ENCODE data around the gene GLRX. TPM values are rescaled to one million over a fixed set of nuclear protein-coding genes. Genes with fewer than 3 reads are reported as not detected.

The GLRX gene
- total and polyA plus RNA-seq, 2 of the 13 experiments (the other 11 are each of a cell fraction or from before 2014, with no cell fraction given), result 63.8 to 499 TPM

DNA sequence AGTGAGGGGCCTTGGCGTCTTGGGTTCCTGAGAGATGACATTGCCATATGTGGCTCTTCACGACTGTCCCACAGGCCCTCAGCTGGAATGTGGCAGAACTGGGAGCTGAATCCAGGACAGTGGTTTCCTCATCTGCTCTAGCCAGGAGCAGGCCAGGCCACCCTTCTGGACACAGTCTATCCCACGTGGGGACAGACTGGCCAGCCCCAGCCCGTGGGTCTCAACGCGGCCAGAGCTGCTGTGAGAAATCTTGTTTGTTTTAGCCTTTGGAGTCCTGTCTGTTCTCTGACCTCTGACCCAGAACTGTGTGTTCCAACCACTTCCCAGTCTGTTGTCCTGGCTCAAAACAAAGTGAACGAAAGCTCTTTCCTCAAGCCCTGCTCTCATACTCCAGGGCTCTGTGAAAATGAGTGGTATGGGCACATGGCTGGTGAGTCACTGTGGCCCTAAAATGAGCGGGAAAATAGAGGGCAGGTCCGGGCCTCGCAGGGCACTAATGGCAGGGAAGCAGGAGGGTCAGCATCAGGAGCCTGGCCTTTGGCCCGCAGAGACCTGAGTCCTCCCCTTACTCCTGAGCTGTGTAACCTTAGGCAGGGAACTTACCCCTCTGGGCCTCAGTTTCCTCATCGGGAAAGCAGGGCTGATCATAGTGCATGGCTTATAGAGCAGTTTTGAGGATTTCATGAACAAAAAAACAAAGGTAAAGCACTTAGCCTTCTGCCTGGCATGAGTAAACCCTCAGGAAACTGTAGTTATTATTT lies 34.8 kb upstream of the GLRX start (continued):
- peak; percentile 80; the same call in 1 of the 2 replicates for TF ChIP-seq ZNF350 (CRISPR knock-in tag; IDR thresholded peaks at IDR 0.05; ENCODE audit: borderline replicate concordance, low read depth)
- TF ChIP-seq, protein P1, sequence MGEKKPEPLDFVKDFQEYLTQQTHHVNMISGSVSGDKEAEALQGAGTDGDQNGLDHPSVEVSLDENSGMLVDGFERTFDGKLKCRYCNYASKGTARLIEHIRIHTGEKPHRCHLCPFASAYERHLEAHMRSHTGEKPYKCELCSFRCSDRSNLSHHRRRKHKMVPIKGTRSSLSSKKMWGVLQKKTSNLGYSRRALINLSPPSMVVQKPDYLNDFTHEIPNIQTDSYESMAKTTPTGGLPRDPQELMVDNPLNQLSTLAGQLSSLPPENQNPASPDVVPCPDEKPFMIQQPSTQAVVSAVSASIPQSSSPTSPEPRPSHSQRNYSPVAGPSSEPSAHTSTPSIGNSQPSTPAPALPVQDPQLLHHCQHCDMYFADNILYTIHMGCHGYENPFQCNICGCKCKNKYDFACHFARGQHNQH (CRISPR knock-in tag; IDR thresholded peaks at IDR 0.05), result peak; percentile 87
- TF ChIP-seq NCOA2 (CRISPR knock-in tag; IDR thresholded peaks at IDR 0.05), result peak; percentile 74
- 0 out of 2 replicates have a peak, but pooled peaks have one; percentile 34 for TF ChIP-seq CENPT (CRISPR knock-in tag; IDR thresholded peaks at IDR 0.05; ENCODE audit: low read depth)
- peak; percentile 88 for TF ChIP-seq MEF2D (CRISPR knock-in tag; IDR thresholded peaks at IDR 0.05)
- TF ChIP-seq, protein P2, sequence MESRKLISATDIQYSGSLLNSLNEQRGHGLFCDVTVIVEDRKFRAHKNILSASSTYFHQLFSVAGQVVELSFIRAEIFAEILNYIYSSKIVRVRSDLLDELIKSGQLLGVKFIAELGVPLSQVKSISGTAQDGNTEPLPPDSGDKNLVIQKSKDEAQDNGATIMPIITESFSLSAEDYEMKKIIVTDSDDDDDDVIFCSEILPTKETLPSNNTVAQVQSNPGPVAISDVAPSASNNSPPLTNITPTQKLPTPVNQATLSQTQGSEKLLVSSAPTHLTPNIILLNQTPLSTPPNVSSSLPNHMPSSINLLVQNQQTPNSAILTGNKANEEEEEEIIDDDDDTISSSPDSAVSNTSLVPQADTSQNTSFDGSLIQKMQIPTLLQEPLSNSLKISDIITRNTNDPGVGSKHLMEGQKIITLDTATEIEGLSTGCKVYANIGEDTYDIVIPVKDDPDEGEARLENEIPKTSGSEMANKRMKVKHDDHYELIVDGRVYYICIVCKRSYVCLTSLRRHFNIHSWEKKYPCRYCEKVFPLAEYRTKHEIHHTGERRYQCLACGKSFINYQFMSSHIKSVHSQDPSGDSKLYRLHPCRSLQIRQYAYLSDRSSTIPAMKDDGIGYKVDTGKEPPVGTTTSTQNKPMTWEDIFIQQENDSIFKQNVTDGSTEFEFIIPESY (CRISPR knock-in tag; IDR thresholded peaks at IDR 0.05), result no peak
- TF ChIP-seq MEIS1 (CRISPR knock-in tag; IDR thresholded peaks at IDR 0.05; ENCODE audit: borderline replicate concordance), result 0 out of 2 replicates have a peak, but pooled peaks have one; percentile 19
- no peak for TF ChIP-seq RELA (CRISPR knock-in tag; IDR thresholded peaks at IDR 0.05)
- peak; percentile 59; the same call in 1 of the 2 replicates for TF ChIP-seq ELF4 (CRISPR knock-in tag; IDR thresholded peaks at IDR 0.05; ENCODE audit: borderline replicate concordance)
- no peak for TF ChIP-seq NBN (conservative IDR thresholded peaks at IDR 0.05)
- TF ChIP-seq, protein P3, sequence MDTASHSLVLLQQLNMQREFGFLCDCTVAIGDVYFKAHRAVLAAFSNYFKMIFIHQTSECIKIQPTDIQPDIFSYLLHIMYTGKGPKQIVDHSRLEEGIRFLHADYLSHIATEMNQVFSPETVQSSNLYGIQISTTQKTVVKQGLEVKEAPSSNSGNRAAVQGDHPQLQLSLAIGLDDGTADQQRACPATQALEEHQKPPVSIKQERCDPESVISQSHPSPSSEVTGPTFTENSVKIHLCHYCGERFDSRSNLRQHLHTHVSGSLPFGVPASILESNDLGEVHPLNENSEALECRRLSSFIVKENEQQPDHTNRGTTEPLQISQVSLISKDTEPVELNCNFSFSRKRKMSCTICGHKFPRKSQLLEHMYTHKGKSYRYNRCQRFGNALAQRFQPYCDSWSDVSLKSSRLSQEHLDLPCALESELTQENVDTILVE (CRISPR knock-in tag; IDR thresholded peaks at IDR 0.05), result peak; percentile 53; the same call in 1 of the 2 replicates
- TF ChIP-seq KDM3A (CRISPR knock-in tag; IDR thresholded peaks at IDR 0.05; ENCODE audit: low read depth), result 0 out of 2 replicates have a peak, but pooled peaks have one; percentile 53
- TF ChIP-seq, protein P4, sequence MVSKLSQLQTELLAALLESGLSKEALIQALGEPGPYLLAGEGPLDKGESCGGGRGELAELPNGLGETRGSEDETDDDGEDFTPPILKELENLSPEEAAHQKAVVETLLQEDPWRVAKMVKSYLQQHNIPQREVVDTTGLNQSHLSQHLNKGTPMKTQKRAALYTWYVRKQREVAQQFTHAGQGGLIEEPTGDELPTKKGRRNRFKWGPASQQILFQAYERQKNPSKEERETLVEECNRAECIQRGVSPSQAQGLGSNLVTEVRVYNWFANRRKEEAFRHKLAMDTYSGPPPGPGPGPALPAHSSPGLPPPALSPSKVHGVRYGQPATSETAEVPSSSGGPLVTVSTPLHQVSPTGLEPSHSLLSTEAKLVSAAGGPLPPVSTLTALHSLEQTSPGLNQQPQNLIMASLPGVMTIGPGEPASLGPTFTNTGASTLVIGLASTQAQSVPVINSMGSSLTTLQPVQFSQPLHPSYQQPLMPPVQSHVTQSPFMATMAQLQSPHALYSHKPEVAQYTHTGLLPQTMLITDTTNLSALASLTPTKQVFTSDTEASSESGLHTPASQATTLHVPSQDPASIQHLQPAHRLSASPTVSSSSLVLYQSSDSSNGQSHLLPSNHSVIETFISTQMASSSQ (IDR thresholded peaks at IDR 0.05; ENCODE audit: low read depth), result no peak
- TF ChIP-seq, protein P4 (CRISPR knock-in tag; IDR thresholded peaks at IDR 0.05; ENCODE audit: borderline replicate concordance), result peak; percentile 74; the same call in 1 of the 2 replicates
- TF ChIP-seq ZNF709 (CRISPR knock-in tag; IDR thresholded peaks at IDR 0.05), result peak; percentile 90
- TF ChIP-seq SNRNP70 (IDR thresholded peaks at IDR 0.05; ENCODE audit: low read depth, low read length), result no peak
- TF ChIP-seq POLR2AphosphoS2 (IDR thresholded peaks at IDR 0.05; ENCODE audit: low read depth, low read length), result no peak
- TF ChIP-seq SMAD1 (CRISPR knock-in tag; IDR thresholded peaks at IDR 0.05; ENCODE audit: borderline replicate concordance, low read depth), result no peak
- TF ChIP-seq AHR (CRISPR knock-in tag; IDR thresholded peaks at IDR 0.05), result no peak
- TF ChIP-seq ZNF616 (CRISPR knock-in tag; IDR thresholded peaks at IDR 0.05; ENCODE audit: low read depth), result 0 out of 2 replicates have a peak, but pooled peaks have one; percentile 54
- TF ChIP-seq FOSL2 (CRISPR knock-in tag; IDR thresholded peaks at IDR 0.05), result peak; percentile 97

All from HepG2 (cell line).